Psoas muscle (tissue), 8 donors: ENCODE data around the gene SLX9. TPM values are rescaled to one million over a fixed set of nuclear protein-coding genes. Genes with fewer than 3 reads are reported as not detected.
A peak's percentile ranks its signal among the peaks of the same experiment; 100 is the strongest.

Experiments used
- ATAC-seq, 4 donors: fragments of 200-7000 bp; cut with Tn5 transposase; one replicate each; pipeline ENCODE4 v1.9.1; 2020; ENCODE audit warnings: moderate library complexity in 3 of 4, mild to moderate bottlenecking in 2 of 4
- DNase-seq, 2 donors: peaks; one replicate each; pipeline ENCODE4 v3.0.0-alpha.2; 2020
- H3K27ac ChIP-seq: fragments of 200-600 bp; one replicate; pipeline ENCODE4 v1.8.0; 2022
- H3K27me3 ChIP-seq, 3 donors: fragments of 200-600 bp in 1 of 3; one replicate each; pipeline versions ENCODE4 v1.6.1 to v1.8.0; 2013 to 2022; ENCODE audit warnings: low read length in 2 of 3, mild to moderate bottlenecking in 2 of 3, moderate library complexity in 1 of 3; ENCODE audit not compliant: insufficient read depth in 3 of 3
- H3K36me3 ChIP-seq, 2 donors: fragments of 200-600 bp in 1 of 2; one replicate each; pipeline versions ENCODE4 v1.6.1 to v1.8.0; 2013 to 2022; ENCODE audit warnings: low read depth in 1 of 2, mild to moderate bottlenecking in 1 of 2, moderate library complexity in 1 of 2; ENCODE audit not compliant: insufficient read depth in 1 of 2
- H3K4me1 ChIP-seq: fragments of 200-600 bp; one replicate; pipeline ENCODE4 v1.8.0; 2022
- H3K4me3 ChIP-seq: fragments of 200-600 bp; one replicate; pipeline ENCODE4 v1.8.0; 2022; ENCODE audit warnings: mild to moderate bottlenecking
- H3K9me3 ChIP-seq: fragments of 200-600 bp; one replicate; pipeline ENCODE4 v1.8.0; 2022
- WGBS, 3 donors: extraction: QIAGEN DNeasy Blood & Tissue Kit; methylation state at CpG; one replicate each; pipeline versions ENCODE4 v1.1.6 to v1.1.7; 2013; 5-methylcytosine and 5-hydroxymethylcytosine counted together
- intact Hi-C, 2 donors: fragments of 100-400 bp; cut with DNase I; formaldehyde crosslinking; loops; one replicate each; pipeline versions ENCODE4 v1.11.0 to v1.14.2; 2022
- polyA plus RNA-seq, 3 donors: library from polyadenylated mRNA; stranded (reverse); fragments of 200-250 nt; gene quantifications; one replicate each; pipeline ENCODE4 v1.2.3, GENCODE V29; 2013
- total RNA-seq, 4 donors: library from RNA; stranded (reverse); fragmentation: NEBNext Ultra II Directional in 2 of 4; extraction: Animal tissue kit (Norgen Biotek cat#: 25700) in 2 of 4; gene quantifications; one replicate each; pipeline versions ENCODE4 v1.2.1 to v1.2.4, GENCODE V29; 2021 to 2023
- TF ChIP-seq, protein P1 (sequence below): fragments of 200-600 bp; IDR thresholded peaks from one replicate; pipeline ENCODE4 v1.8.0; 2022; ENCODE audit warnings: antibody characterized with exemption
- donor health status: healthy with polysubstance abuse.
- donor health status: DM: no; HTN: no; CAD: no; lungs with moderate emphysema.
- donor health status: Bipolar disorder and iron deficiency.
- donor health status: healthy.
- donor health status: DM: yes; HTN: yes; CAD: no.
- donor health status: DM: no; HTN: no; CAD: no.
- donor health status: DM: no; HTN: no; CAD: no.
- donor health status: DM: yes; HTN: yes; CAD: no.

SLX9 gene
- total and polyA plus RNA-seq, 7 donors: 20.2 to 69.2 (median 30.1) TPM

DNA sequence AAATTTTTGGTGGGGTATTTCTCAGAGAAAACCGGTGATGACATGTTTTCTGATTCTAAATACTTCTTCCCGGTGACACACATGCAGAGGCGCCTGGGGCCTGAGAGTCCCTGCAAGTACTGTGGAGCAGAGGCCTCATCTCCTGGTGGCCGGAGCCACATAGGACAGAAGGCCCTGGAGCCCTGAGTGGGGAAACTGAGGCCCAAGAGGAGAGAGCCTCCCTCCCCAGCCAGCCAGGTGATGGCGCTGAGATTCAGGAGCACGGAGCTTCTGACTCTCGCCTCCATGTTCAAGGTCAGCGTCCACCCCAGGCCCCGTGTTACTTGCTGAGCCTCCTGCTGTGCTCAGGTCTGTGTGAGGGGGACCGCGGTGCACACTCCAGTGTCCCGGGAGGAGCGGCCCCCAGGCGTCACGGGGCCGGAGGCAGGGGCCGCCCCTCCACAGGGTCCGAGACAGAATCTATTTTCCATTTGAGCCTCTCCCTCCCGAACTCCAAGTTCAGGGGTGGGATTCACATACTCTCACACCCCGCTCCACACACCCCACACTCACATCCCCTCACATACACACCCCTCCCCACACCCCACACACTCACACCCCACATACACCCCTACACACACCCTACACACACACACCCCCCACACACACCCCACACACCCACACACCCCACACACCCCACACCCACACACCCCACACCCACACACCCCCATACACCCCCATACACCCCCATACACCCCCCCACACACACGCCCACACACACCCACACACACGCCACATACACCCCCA lies 43.8 kb downstream of the SLX9 start:
- intact Hi-C loops: no loop called here
- H3K4me3 ChIP-seq: no peak overlapping the region
- no peaks in the 10 kb centered on the region for H3K4me1 ChIP-seq
- TF ChIP-seq, protein P1, sequence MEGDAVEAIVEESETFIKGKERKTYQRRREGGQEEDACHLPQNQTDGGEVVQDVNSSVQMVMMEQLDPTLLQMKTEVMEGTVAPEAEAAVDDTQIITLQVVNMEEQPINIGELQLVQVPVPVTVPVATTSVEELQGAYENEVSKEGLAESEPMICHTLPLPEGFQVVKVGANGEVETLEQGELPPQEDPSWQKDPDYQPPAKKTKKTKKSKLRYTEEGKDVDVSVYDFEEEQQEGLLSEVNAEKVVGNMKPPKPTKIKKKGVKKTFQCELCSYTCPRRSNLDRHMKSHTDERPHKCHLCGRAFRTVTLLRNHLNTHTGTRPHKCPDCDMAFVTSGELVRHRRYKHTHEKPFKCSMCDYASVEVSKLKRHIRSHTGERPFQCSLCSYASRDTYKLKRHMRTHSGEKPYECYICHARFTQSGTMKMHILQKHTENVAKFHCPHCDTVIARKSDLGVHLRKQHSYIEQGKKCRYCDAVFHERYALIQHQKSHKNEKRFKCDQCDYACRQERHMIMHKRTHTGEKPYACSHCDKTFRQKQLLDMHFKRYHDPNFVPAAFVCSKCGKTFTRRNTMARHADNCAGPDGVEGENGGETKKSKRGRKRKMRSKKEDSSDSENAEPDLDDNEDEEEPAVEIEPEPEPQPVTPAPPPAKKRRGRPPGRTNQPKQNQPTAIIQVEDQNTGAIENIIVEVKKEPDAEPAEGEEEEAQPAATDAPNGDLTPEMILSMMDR: no peak
- H3K9me3 ChIP-seq: no peaks in the 10 kb centered on the region
- H3K27me3 ChIP-seq: no peaks in the 10 kb centered on the region
- H3K27ac ChIP-seq: no peak overlapping the region
- H3K36me3 ChIP-seq: no peaks in the 10 kb centered on the region
- ATAC-seq (no peak), DNase-seq (peak; percentile 7 to 44)
- WGBS, 3 donors: 90 to 93% (median 93%) methylated on average over 20 of the region's 22 CpGs

GRCh38 chr21:44984428-44984791 lies 44.6 kb downstream of the SLX9 start:
- Histone ChIP-seq H3K4me3 (no peak overlapping the region), H3K36me3 (no peaks in the 10 kb centered on the region), H3K4me1 (no peaks in the 10 kb centered on the region), H3K9me3 (no peaks in the 10 kb centered on the region), H3K27me3 (no peaks in the 10 kb centered on the region), H3K27ac (no peak overlapping the region)
- intact Hi-C loops: no loop called here
- 41 to 63% (median 46%) methylated on average over 15 to 20 of the region's 20 CpGs for WGBS, 3 donors
- ATAC-seq (peak in 1 of 4 donors; percentile 27), DNase-seq (peak in 1 of 2 donors; percentile 46)
- TF ChIP-seq, protein P1: no peak

GRCh38 chr21:44984792-44985440 lies 45.1 kb downstream of the SLX9 start:
- no peak overlapping the region for H3K4me3 ChIP-seq
- ATAC-seq (peak in 2 of 4 donors; percentile 18 to 26), DNase-seq (peak; percentile 24 to 57)
- intact Hi-C loops: no loop called here
- no peaks in the 10 kb centered on the region for H3K36me3 ChIP-seq
- no peaks in the 10 kb centered on the region for H3K9me3 ChIP-seq
- no peak overlapping the region for H3K27ac ChIP-seq
- no peaks in the 10 kb centered on the region for H3K27me3 ChIP-seq
- WGBS, 3 donors: 57 to 64% (median 61%) methylated on average over 23 to 26 of the region's 26 CpGs
- TF ChIP-seq, protein P1: no peak
- H3K4me1 ChIP-seq: no peaks in the 10 kb centered on the region

GRCh38 chr21:44985441-44986401 lies 45.9 kb downstream of the SLX9 start:
- ATAC-seq (peak in 1 of 4 donors; percentile 9), DNase-seq (peak; percentile 17 to 51)
- intact Hi-C loops: no loop called here
- H3K4me1 ChIP-seq: no peaks in the 10 kb centered on the region
- no peak overlapping the region for H3K4me3 ChIP-seq
- WGBS, 3 donors: 65 to 81% (median 67%) methylated on average over 25 to 26 of the region's 26 CpGs
- no peaks in the 10 kb centered on the region for H3K36me3 ChIP-seq
- TF ChIP-seq, protein P1: no peak
- H3K27me3 ChIP-seq: no peaks in the 10 kb centered on the region
- no peak overlapping the region for H3K27ac ChIP-seq
- H3K9me3 ChIP-seq: no peaks in the 10 kb centered on the region
